WTC11 (cell line): Measurements from ENCODE around the gene OCLN. TPM values are rescaled to one million over a fixed set of nuclear protein-coding genes. Genes with fewer than 3 reads are reported as not detected.

ENCODE experiments used
- ATAC-seq: fragments of 200-7000 bp; cut with Tn5 transposase; 2 replicates; pipeline ENCODE4 v1.10.0; 2021; ENCODE audit warnings: mild to moderate bottlenecking, moderate library complexity
- CTCF ChIA-PET: fragments of 300-600 bp; sonication (Branson Sonifier 250); formaldehyde crosslinking; loops from one replicate; lab custom pipeline; 2021; ENCODE audit warnings: antibody characterized with exemption; lab: Charles Lee
- POLR2A ChIA-PET: fragments of 350-600 bp; sonication (Branson Sonifier 250); formaldehyde crosslinking; loops from one replicate; lab custom pipeline; 2021; ENCODE audit warnings: antibody characterized with exemption; lab: Charles Lee
- DNase-seq: peaks from one replicate; pipeline ENCODE4 v3.0.0; 2021; ENCODE audit warnings: low spot score
- H3K27ac Mint-ChIP-seq: 2 replicates; pipeline ENCODE4 v1.8.0; 2021; ENCODE audit warnings: mixed read lengths
- H3K27me3 Mint-ChIP-seq: 2 replicates; pipeline ENCODE4 v1.8.0; 2021; ENCODE audit warnings: low read depth, mild to moderate bottlenecking, moderate library complexity, mixed read lengths
- H3K36me3 Mint-ChIP-seq: 2 replicates; pipeline ENCODE4 v1.8.0; 2021; ENCODE audit warnings: mixed read lengths
- H3K4me1 Mint-ChIP-seq: 2 replicates; pipeline ENCODE4 v1.8.0; 2022; ENCODE audit warnings: mixed read lengths
- H3K4me3 Mint-ChIP-seq: 2 replicates; pipeline ENCODE4 v1.8.0; 2021; ENCODE audit warnings: mild to moderate bottlenecking, moderate library complexity, mixed read lengths
- H3K9me3 Mint-ChIP-seq: 2 replicates; pipeline ENCODE4 v1.8.0; 2021; ENCODE audit warnings: mixed read lengths
- ATF1 ChIP-seq: sonication (generic); formaldehyde crosslinking; IDR thresholded peaks from 2 replicates; pipeline ENCODE4 v1.8.1; 2023; ENCODE audit warnings: mild to moderate bottlenecking, moderate library complexity, missing genetic modification reagents
- ATF2 ChIP-seq: sonication (generic); formaldehyde crosslinking; IDR thresholded peaks from 2 replicates; pipeline ENCODE4 v1.8.1; 2022; ENCODE audit warnings: low read depth, missing genetic modification reagents, borderline replicate concordance
- ATF3 ChIP-seq: sonication (generic); formaldehyde crosslinking; conservative IDR thresholded peaks from 2 replicates; pipeline ENCODE4 v1.8.1; 2022; ENCODE audit warnings: mild to moderate bottlenecking, missing genetic modification reagents
- CREM ChIP-seq: sonication (generic); formaldehyde crosslinking; IDR thresholded peaks from 2 replicates; pipeline ENCODE4 v1.8.1; 2022; ENCODE audit warnings: mild to moderate bottlenecking, missing genetic modification reagents, moderate library complexity
- FOXP1 ChIP-seq: sonication (generic); formaldehyde crosslinking; IDR thresholded peaks from 2 replicates; pipeline ENCODE4 v1.8.0; 2022; ENCODE audit warnings: missing genetic modification reagents, mild to moderate bottlenecking, moderate library complexity, borderline replicate concordance
- FOXP4 ChIP-seq: sonication (generic); formaldehyde crosslinking; IDR thresholded peaks from 2 replicates; pipeline ENCODE4 v1.8.0; 2022; ENCODE audit warnings: mild to moderate bottlenecking, missing genetic modification reagents
- GABPB1 ChIP-seq: sonication (generic); formaldehyde crosslinking; IDR thresholded peaks from 2 replicates; pipeline ENCODE4 v1.8.1; 2023; ENCODE audit warnings: mild to moderate bottlenecking, missing genetic modification reagents
- GTF2I ChIP-seq: fragments of 250-450 bp; sonication (Bioruptor Pico); conservative IDR thresholded peaks from 2 replicates; pipeline ENCODE4 v1.4.0; 2021; ENCODE audit warnings: mild to moderate bottlenecking
- NFYB ChIP-seq: sonication (generic); formaldehyde crosslinking; conservative IDR thresholded peaks from 2 replicates; pipeline ENCODE4 v1.8.0; 2022; ENCODE audit warnings: low read depth, missing genetic modification reagents
- RORB ChIP-seq: fragments of 250-450 bp; sonication (Bioruptor Pico); IDR thresholded peaks from 2 replicates; pipeline ENCODE4 v1.9.0; 2021; ENCODE audit warnings: mild to moderate bottlenecking
- USF2 ChIP-seq: sonication (generic); formaldehyde crosslinking; IDR thresholded peaks from 2 replicates; pipeline ENCODE4 v1.8.1; 2023; ENCODE audit warnings: mild to moderate bottlenecking, missing genetic modification reagents, moderate library complexity
- ZNF219 ChIP-seq: sonication (generic); formaldehyde crosslinking; IDR thresholded peaks from 2 replicates; pipeline ENCODE4 v1.8.0; 2023; ENCODE audit warnings: missing genetic modification reagents, mild to moderate bottlenecking, borderline replicate concordance
- ZNF263 ChIP-seq: sonication (generic); formaldehyde crosslinking; IDR thresholded peaks from 2 replicates; pipeline ENCODE4 v1.8.1; 2022; ENCODE audit warnings: low read depth, mild to moderate bottlenecking, moderate library complexity, missing genetic modification reagents
- ZSCAN18 ChIP-seq: fragments of 250-450 bp; sonication (Bioruptor Pico); IDR thresholded peaks from 2 replicates; pipeline ENCODE4 v2.1.2; 2022; ENCODE audit warnings: mild to moderate bottlenecking, moderate library complexity
- total RNA-seq: library from RNA; stranded (reverse); gene quantifications from 3 replicates; pipeline ENCODE4 v1.2.3, GENCODE V29; 2021
- TF ChIP-seq, protein P1 (sequence below): fragments of 250-450 bp; sonication (Bioruptor Pico); IDR thresholded peaks from 2 replicates; pipeline ENCODE4 v1.9.0; 2021; ENCODE audit warnings: mild to moderate bottlenecking
- TF ChIP-seq, protein P2 (sequence below): sonication (generic); formaldehyde crosslinking; IDR thresholded peaks from 2 replicates; pipeline ENCODE4 v1.8.1; 2023; ENCODE audit warnings: mild to moderate bottlenecking, missing genetic modification reagents
- TF ChIP-seq, protein P3 (sequence below): sonication (generic); formaldehyde crosslinking; IDR thresholded peaks from 2 replicates; pipeline ENCODE4 v1.8.1; 2022; ENCODE audit warnings: missing genetic modification reagents, borderline replicate concordance
- TF ChIP-seq, protein P4 (sequence below): sonication (generic); formaldehyde crosslinking; IDR thresholded peaks from 2 replicates; pipeline ENCODE4 v1.8.1; 2023; ENCODE audit warnings: mild to moderate bottlenecking, moderate library complexity, missing genetic modification reagents

OCLN gene
- total RNA-seq, 1 experiment from 2014 or later = 58.3 TPM

GRCh38 chr5:69517763-69518212 lies 25.2 kb downstream of the OCLN start (continued):
- no peak for TF ChIP-seq FOXP1 (CRISPR knock-in tag)
- TF ChIP-seq NFYB (CRISPR knock-in tag) = no peak

GRCh38 chr5:69519285-69519684 lies 26.7 kb downstream of the OCLN start:
- Mint-ChIP-seq H3K4me3 (no peak overlapping the region), H3K36me3 (peaks cover 28% of the 10 kb centered on the region), H3K27me3 (no peaks in the 10 kb centered on the region), H3K4me1 (no peaks in the 10 kb centered on the region), H3K9me3 (peaks cover 1% of the 10 kb centered on the region; the same call in 1 of the 2 replicates), H3K27ac (no peak overlapping the region)
- ATAC-seq (no peak), DNase-seq (no peak)
- ChIA-PET POLR2A (no interaction called here), CTCF (no interaction called here)
- TF ChIP-seq, protein P1, sequence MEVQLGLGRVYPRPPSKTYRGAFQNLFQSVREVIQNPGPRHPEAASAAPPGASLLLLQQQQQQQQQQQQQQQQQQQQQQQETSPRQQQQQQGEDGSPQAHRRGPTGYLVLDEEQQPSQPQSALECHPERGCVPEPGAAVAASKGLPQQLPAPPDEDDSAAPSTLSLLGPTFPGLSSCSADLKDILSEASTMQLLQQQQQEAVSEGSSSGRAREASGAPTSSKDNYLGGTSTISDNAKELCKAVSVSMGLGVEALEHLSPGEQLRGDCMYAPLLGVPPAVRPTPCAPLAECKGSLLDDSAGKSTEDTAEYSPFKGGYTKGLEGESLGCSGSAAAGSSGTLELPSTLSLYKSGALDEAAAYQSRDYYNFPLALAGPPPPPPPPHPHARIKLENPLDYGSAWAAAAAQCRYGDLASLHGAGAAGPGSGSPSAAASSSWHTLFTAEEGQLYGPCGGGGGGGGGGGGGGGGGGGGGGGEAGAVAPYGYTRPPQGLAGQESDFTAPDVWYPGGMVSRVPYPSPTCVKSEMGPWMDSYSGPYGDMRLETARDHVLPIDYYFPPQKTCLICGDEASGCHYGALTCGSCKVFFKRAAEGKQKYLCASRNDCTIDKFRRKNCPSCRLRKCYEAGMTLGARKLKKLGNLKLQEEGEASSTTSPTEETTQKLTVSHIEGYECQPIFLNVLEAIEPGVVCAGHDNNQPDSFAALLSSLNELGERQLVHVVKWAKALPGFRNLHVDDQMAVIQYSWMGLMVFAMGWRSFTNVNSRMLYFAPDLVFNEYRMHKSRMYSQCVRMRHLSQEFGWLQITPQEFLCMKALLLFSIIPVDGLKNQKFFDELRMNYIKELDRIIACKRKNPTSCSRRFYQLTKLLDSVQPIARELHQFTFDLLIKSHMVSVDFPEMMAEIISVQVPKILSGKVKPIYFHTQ (CRISPR knock-in tag) = no peak
- no peak for TF ChIP-seq ZNF219
- no peak for TF ChIP-seq USF2 (CRISPR knock-in tag)
- TF ChIP-seq, protein P2, sequence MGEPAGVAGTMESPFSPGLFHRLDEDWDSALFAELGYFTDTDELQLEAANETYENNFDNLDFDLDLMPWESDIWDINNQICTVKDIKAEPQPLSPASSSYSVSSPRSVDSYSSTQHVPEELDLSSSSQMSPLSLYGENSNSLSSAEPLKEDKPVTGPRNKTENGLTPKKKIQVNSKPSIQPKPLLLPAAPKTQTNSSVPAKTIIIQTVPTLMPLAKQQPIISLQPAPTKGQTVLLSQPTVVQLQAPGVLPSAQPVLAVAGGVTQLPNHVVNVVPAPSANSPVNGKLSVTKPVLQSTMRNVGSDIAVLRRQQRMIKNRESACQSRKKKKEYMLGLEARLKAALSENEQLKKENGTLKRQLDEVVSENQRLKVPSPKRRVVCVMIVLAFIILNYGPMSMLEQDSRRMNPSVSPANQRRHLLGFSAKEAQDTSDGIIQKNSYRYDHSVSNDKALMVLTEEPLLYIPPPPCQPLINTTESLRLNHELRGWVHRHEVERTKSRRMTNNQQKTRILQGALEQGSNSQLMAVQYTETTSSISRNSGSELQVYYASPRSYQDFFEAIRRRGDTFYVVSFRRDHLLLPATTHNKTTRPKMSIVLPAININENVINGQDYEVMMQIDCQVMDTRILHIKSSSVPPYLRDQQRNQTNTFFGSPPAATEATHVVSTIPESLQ (CRISPR knock-in tag) = no peak
- TF ChIP-seq FOXP1 (CRISPR knock-in tag) = no peak
- no peak for TF ChIP-seq GTF2I (CRISPR knock-in tag)
- TF ChIP-seq ATF3 (CRISPR knock-in tag) = no peak
- TF ChIP-seq FOXP4 = no peak
- no peak for TF ChIP-seq CREM (CRISPR knock-in tag)
- TF ChIP-seq ATF2 (CRISPR knock-in tag) = no peak
- TF ChIP-seq, protein P3, sequence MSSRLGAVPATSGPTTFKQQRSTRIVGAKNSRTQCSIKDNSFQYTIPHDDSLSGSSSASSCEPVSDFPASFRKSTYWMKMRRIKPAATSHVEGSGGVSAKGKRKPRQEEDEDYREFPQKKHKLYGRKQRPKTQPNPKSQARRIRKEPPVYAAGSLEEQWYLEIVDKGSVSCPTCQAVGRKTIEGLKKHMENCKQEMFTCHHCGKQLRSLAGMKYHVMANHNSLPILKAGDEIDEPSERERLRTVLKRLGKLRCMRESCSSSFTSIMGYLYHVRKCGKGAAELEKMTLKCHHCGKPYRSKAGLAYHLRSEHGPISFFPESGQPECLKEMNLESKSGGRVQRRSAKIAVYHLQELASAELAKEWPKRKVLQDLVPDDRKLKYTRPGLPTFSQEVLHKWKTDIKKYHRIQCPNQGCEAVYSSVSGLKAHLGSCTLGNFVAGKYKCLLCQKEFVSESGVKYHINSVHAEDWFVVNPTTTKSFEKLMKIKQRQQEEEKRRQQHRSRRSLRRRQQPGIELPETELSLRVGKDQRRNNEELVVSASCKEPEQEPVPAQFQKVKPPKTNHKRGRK (CRISPR knock-in tag) = no peak
- no peak for TF ChIP-seq RORB (CRISPR knock-in tag)
- no peak for TF ChIP-seq ZNF263
- no peak for TF ChIP-seq ATF1 (CRISPR knock-in tag)
- TF ChIP-seq ZSCAN18 (CRISPR knock-in tag) = no peak
- TF ChIP-seq, protein P4, sequence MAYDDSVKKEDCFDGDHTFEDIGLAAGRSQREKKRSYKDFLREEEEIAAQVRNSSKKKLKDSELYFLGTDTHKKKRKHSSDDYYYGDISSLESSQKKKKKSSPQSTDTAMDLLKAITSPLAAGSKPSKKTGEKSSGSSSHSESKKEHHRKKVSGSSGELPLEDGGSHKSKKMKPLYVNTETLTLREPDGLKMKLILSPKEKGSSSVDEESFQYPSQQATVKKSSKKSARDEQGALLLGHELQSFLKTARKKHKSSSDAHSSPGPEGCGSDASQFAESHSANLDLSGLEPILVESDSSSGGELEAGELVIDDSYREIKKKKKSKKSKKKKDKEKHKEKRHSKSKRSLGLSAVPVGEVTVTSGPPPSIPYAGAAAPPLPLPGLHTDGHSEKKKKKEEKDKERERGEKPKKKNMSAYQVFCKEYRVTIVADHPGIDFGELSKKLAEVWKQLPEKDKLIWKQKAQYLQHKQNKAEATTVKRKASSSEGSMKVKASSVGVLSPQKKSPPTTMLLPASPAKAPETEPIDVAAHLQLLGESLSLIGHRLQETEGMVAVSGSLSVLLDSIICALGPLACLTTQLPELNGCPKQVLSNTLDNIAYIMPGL (CRISPR knock-in tag) = no peak
- TF ChIP-seq GABPB1 (CRISPR knock-in tag) = no peak
